ENCODE results near the gene FGF2. TPM values are rescaled to one million over a fixed set of nuclear protein-coding genes. Genes with fewer than 3 reads are reported as not detected.
"Not testable (repeated sequence)": the region's sequence is repeated elsewhere in the genome, so short reads cannot be mapped to it uniquely, and the experiment has no call there.

The FGF2 gene
- total and polyA plus RNA-seq, 8 donors = 0.29 to 47.3 (median 6.4) TPM

- DNase-seq = no peak
- Histone ChIP-seq H3K36me3 (peaks cover 0 to 5% (median 2%) of the 10 kb centered on the region in 4 donors), H3K4me3 (no peak overlapping the region), H3K27ac (peak overlapping the region in 1 of 5 donors; percentile 32), H3K9me3 (no peaks in the 10 kb centered on the region), H3K4me1 (peaks cover 0 to 20% (median 6%) of the 10 kb centered on the region in 4 donors), H3K27me3 (no peaks in the 10 kb centered on the region)
- TF ChIP-seq POLR2A (IDR thresholded peaks at IDR 0.05) (no peak), EP300 (IDR thresholded peaks at IDR 0.05) (no peak), POLR2AphosphoS5 (IDR thresholded peaks at IDR 0.05) (no peak), CTCF (IDR thresholded peaks at IDR 0.05) (no peak)
- intact Hi-C loops (cut with DNase I; ENCODE audit: low total_unique reads) = no loop called here
- WGBS, 5 donors = 57 to 74% (median 67%) methylated on average over 1 of the region's 1 CpG
Observed at GRCh38 chr4:122842392-122842791, 15.8 kb downstream of the FGF2 start.

GRCh38 chr4:122842984-122843531 is 16.4 kb downstream of the FGF2 start:
- TF ChIP-seq POLR2A (IDR thresholded peaks at IDR 0.05) (no peak), EP300 (IDR thresholded peaks at IDR 0.05) (no peak), CTCF (IDR thresholded peaks at IDR 0.05) (no peak), POLR2AphosphoS5 (IDR thresholded peaks at IDR 0.05) (no peak)
- Histone ChIP-seq H3K27me3 (no peaks in the 10 kb centered on the region), H3K4me1 (peaks cover 0 to 13% (median 6%) of the 10 kb centered on the region in 4 donors), H3K27ac (peak overlapping the region in 1 of 5 donors; percentile 32), H3K9me3 (no peaks in the 10 kb centered on the region), H3K4me3 (no peak overlapping the region), H3K36me3 (peaks cover 0 to 5% (median 2%) of the 10 kb centered on the region in 4 donors)
- 64 to 77% (median 73%) methylated on average over 4 of the region's 4 CpGs for WGBS, 5 donors
- DNase-seq = no peak
- intact Hi-C loops (cut with DNase I; ENCODE audit: low total_unique reads) = no loop called here

- H3K27me3 ChIP-seq; DNase-seq; intact Hi-C loops (cut with DNase I; ENCODE audit: low total_unique reads); H3K27ac ChIP-seq; H3K4me3 ChIP-seq; H3K36me3 ChIP-seq; H3K9me3 ChIP-seq: not testable (repeated sequence)
- 96 to 100% (median 98%) methylated on average over 1 of the region's 1 CpG for WGBS, 5 donors
- peaks cover 0 to 12% (median 6%) of the 10 kb centered on the region in 4 donors for H3K4me1 ChIP-seq
Observed at GRCh38 chr4:122844391-122844790, 17.8 kb downstream of the FGF2 start.

GRCh38 chr4:122845066-122845465 is 18.4 kb downstream of the FGF2 start:
- Histone ChIP-seq H3K36me3 (peaks cover 0 to 4% (median 0%) of the 10 kb centered on the region in 4 donors), H3K4me1 (peaks cover 0 to 16% (median 6%) of the 10 kb centered on the region in 4 donors), H3K27ac (no peak overlapping the region), H3K27me3 (no peaks in the 10 kb centered on the region), H3K9me3 (no peaks in the 10 kb centered on the region), H3K4me3 (no peak overlapping the region)
- TF ChIP-seq EP300 (IDR thresholded peaks at IDR 0.05) = no peak
- no peak for TF ChIP-seq CTCF (IDR thresholded peaks at IDR 0.05)
- TF ChIP-seq POLR2AphosphoS5 (IDR thresholded peaks at IDR 0.05) = no peak
- TF ChIP-seq POLR2A (IDR thresholded peaks at IDR 0.05) = no peak
- WGBS, 5 donors = 63 to 82% (median 72%) methylated on average over 3 of the region's 3 CpGs
- no peak for DNase-seq
- intact Hi-C loops (cut with DNase I; ENCODE audit: low total_unique reads) = no loop called here

- no peak for DNase-seq
- intact Hi-C loops (cut with DNase I; ENCODE audit: low total_unique reads) = no loop called here
- TF ChIP-seq POLR2AphosphoS5 (IDR thresholded peaks at IDR 0.05) (no peak), EP300 (IDR thresholded peaks at IDR 0.05) (no peak), CTCF (IDR thresholded peaks at IDR 0.05) (no peak), POLR2A (IDR thresholded peaks at IDR 0.05) (no peak)
- H3K27me3 ChIP-seq = no peaks in the 10 kb centered on the region
- H3K4me3 ChIP-seq = no peak overlapping the region
- H3K36me3 ChIP-seq = no peaks in the 10 kb centered on the region
- no peak overlapping the region for H3K27ac ChIP-seq
- H3K9me3 ChIP-seq = no peaks in the 10 kb centered on the region
- peaks cover 0 to 16% (median 6%) of the 10 kb centered on the region in 4 donors for H3K4me1 ChIP-seq
- WGBS, 5 donors = 50 to 64% (median 61%) methylated on average over 3 of the region's 3 CpGs
Observed at GRCh38 chr4:122845760-122846159, 19.1 kb downstream of the FGF2 start.
